ENCODE results near the gene SYP. TPM values are rescaled to one million over a fixed set of nuclear protein-coding genes. Genes with fewer than 3 reads are reported as not detected.
A peak's percentile ranks its signal among the peaks of the same experiment; 100 is the strongest.

The SYP gene
- total RNA-seq, 1 donor from 2014 or later = 0.07 TPM

- Mint-ChIP-seq H3K9me3 (peaks cover 12% of the 10 kb centered on the region), H3K36me3 (no peaks in the 10 kb centered on the region)
- DNase-seq (ENCODE audit: low spot score) = peak; percentile 60
Observed at GRCh38 chrX:49192722-49193328, 7.2 kb downstream of the SYP start.

GRCh38 chrX:49191574-49192011 lies 8.4 kb downstream of the SYP start:
- Histone ChIP-seq H3K4me2 (peak overlapping the region; percentile 78), H3K27me3 (no peaks in the 10 kb centered on the region), H4K20me1 (ENCODE audit: low read depth) (no peaks in the 10 kb centered on the region), H2AFZ (replicated peaks) (no peak overlapping the region), H3F3A (ENCODE audit: low read depth) (peaks cover 19% of the 10 kb centered on the region), H3K9me3 (ENCODE audit: low read depth) (no peaks in the 10 kb centered on the region), H3K27ac (peak overlapping the region; percentile 90), H3K79me2 (ENCODE audit: low read depth) (no peaks in the 10 kb centered on the region), H3K9ac (peak overlapping the region; percentile 46), H3K36me3 (no peaks in the 10 kb centered on the region), H3K4me1 (no peaks in the 10 kb centered on the region), H3K4me3 (peak overlapping the region; percentile 75)
- H3K27ac Mint-ChIP-seq = no peak overlapping the region
- peak overlapping the region; percentile 85 for H3K4me3 Mint-ChIP-seq
- peaks cover 3% of the 10 kb centered on the region for H3K27me3 Mint-ChIP-seq (ENCODE audit: insufficient read depth, low read depth)
- no peaks in the 10 kb centered on the region for H3K36me3 Mint-ChIP-seq
- H3K4me1 Mint-ChIP-seq = peaks cover 21% of the 10 kb centered on the region
- H3K9me3 Mint-ChIP-seq = peaks cover 15% of the 10 kb centered on the region
- peak; percentile 52 for DNase-seq (ENCODE audit: low spot score)
- TF ChIP-seq CTCF (IDR thresholded peaks at IDR 0.05) (no peak), EZH2phosphoT487 (IDR thresholded peaks at IDR 0.05) (no peak), EZH2 (IDR thresholded peaks at IDR 0.05) (no peak)

More at GRCh38 chrX:49192722-49193328, 7.2 kb downstream of the SYP start:
- Mint-ChIP-seq H3K27ac (no peak overlapping the region), H3K4me3 (peak overlapping the region; percentile 67), H3K4me1 (peaks cover 9% of the 10 kb centered on the region), H3K27me3 (ENCODE audit: insufficient read depth, low read depth) (peaks cover 3% of the 10 kb centered on the region)
- H3K79me2 ChIP-seq (ENCODE audit: low read depth) = no peaks in the 10 kb centered on the region
- peaks cover under 1% of the 10 kb centered on the region for H3K27me3 ChIP-seq
- no peaks in the 10 kb centered on the region for H3K4me1 ChIP-seq
- H3K4me2 ChIP-seq = no peak overlapping the region
- H4K20me1 ChIP-seq (ENCODE audit: low read depth) = no peaks in the 10 kb centered on the region
- no peaks in the 10 kb centered on the region for H3K9me3 ChIP-seq (ENCODE audit: low read depth)
- H3K27ac ChIP-seq = no peak overlapping the region
- H3F3A ChIP-seq (ENCODE audit: low read depth) = peaks cover 10% of the 10 kb centered on the region
- H3K4me3 ChIP-seq = no peak overlapping the region
- no peaks in the 10 kb centered on the region for H3K36me3 ChIP-seq
- TF ChIP-seq EZH2phosphoT487 (IDR thresholded peaks at IDR 0.05) (no peak), CTCF (IDR thresholded peaks at IDR 0.05) (peak; percentile 64), EZH2 (IDR thresholded peaks at IDR 0.05) (no peak)
- H3K9ac ChIP-seq = no peak overlapping the region
- H2AFZ ChIP-seq (replicated peaks) = no peak overlapping the region

GRCh38 chrX:49190821-49191573 lies 9.0 kb downstream of the SYP start:
- Histone ChIP-seq H3K4me3 (peak overlapping the region; percentile 75), H3K36me3 (no peaks in the 10 kb centered on the region), H3K4me1 (no peaks in the 10 kb centered on the region), H2AFZ (replicated peaks) (no peak overlapping the region), H3K27ac (peak overlapping the region; percentile 90), H3K4me2 (peak overlapping the region; percentile 78), H3K27me3 (no peaks in the 10 kb centered on the region), H3F3A (ENCODE audit: low read depth) (peaks cover 19% of the 10 kb centered on the region), H4K20me1 (ENCODE audit: low read depth) (no peaks in the 10 kb centered on the region), H3K9me3 (ENCODE audit: low read depth) (no peaks in the 10 kb centered on the region), H3K79me2 (ENCODE audit: low read depth) (no peaks in the 10 kb centered on the region), H3K9ac (peak overlapping the region; percentile 46)
- peak; percentile 96 for DNase-seq (ENCODE audit: low spot score)
- Mint-ChIP-seq H3K4me1 (peaks cover 22% of the 10 kb centered on the region), H3K27me3 (ENCODE audit: insufficient read depth, low read depth) (peaks cover 3% of the 10 kb centered on the region), H3K27ac (peak overlapping the region; percentile 58), H3K4me3 (peak overlapping the region; percentile 85), H3K36me3 (no peaks in the 10 kb centered on the region), H3K9me3 (peaks cover 15% of the 10 kb centered on the region)
- TF ChIP-seq CTCF (IDR thresholded peaks at IDR 0.05) = no peak
- TF ChIP-seq EZH2 (IDR thresholded peaks at IDR 0.05) = no peak
- TF ChIP-seq EZH2phosphoT487 (IDR thresholded peaks at IDR 0.05) = no peak
